ENCODE data around the gene ATP1B2. TPM values are rescaled to one million over a fixed set of nuclear protein-coding genes. Genes with fewer than 3 reads are reported as not detected.

The ATP1B2 gene
- total RNA-seq, 1 donor from 2014 or later, result 2.7 TPM

DNA sequence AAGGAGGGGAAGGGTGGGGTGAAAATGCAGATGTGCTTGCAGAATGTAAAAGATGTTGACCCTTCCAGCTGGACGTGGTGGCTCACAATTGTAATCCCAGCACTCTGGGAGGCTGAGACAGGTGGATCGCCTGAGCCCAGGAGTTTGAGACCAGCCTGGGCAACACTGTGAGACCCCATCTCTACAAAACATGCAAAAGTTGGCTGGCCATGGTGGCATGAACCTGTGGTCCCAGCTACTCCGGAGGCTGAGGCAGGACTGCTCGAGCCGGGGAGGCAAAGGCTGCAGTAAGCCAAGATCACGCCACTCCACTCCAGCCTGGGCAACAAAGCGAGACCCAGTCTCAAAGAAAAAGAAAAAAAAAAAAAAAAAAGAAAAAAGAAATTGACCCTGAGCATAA lies 17.8 kb downstream of the ATP1B2 start:
- no peaks in the 10 kb centered on the region for H3K9me3 ChIP-seq
- TF ChIP-seq, protein P1, sequence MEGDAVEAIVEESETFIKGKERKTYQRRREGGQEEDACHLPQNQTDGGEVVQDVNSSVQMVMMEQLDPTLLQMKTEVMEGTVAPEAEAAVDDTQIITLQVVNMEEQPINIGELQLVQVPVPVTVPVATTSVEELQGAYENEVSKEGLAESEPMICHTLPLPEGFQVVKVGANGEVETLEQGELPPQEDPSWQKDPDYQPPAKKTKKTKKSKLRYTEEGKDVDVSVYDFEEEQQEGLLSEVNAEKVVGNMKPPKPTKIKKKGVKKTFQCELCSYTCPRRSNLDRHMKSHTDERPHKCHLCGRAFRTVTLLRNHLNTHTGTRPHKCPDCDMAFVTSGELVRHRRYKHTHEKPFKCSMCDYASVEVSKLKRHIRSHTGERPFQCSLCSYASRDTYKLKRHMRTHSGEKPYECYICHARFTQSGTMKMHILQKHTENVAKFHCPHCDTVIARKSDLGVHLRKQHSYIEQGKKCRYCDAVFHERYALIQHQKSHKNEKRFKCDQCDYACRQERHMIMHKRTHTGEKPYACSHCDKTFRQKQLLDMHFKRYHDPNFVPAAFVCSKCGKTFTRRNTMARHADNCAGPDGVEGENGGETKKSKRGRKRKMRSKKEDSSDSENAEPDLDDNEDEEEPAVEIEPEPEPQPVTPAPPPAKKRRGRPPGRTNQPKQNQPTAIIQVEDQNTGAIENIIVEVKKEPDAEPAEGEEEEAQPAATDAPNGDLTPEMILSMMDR (IDR thresholded peaks at IDR 0.05), result no peak
- TF ChIP-seq POLR2AphosphoS5 (IDR thresholded peaks at IDR 0.05; ENCODE audit: insufficient read depth in 1 of 2, low read depth in 1 of 2) (no peak), POLR2A (IDR thresholded peaks at IDR 0.05) (no peak)
- intact Hi-C loops (cut with DNase I), result no loop called here

DNA sequence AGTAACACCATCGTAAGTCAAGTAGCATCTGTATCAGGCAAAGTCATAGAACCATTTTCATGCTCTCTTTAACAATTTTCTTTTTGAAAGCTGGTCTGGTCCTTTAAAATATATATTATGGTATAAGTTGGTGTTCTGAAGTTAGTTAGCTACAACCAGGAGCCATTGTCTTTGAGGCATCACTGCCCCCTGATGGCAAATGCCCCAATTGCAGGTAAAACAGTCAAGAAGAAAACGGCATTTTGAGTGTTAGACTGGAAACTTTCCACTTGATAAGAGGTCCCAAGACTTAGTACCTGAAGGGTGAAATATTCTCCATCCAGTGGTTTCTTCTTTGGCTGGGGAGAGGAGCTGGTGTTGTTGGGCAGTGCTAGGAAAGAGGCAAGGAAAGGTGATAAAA lies 22.5 kb downstream of the ATP1B2 start:
- H3K27ac ChIP-seq, result no peak overlapping the region
- H3K36me3 ChIP-seq, result peaks cover 6 to 78% of the 10 kb centered on the region in 2 donors
- no peak for DNase-seq (ENCODE audit: extremely low spot score in 2 of 2)
- intact Hi-C loops (cut with DNase I), result no loop called here
- H3K9me3 ChIP-seq, result no peaks in the 10 kb centered on the region
- H3K4me3 ChIP-seq, result no peak overlapping the region
- H3K4me1 ChIP-seq, result no peaks in the 10 kb centered on the region
- H3K27me3 ChIP-seq, result no peaks in the 10 kb centered on the region
- TF ChIP-seq POLR2A (IDR thresholded peaks at IDR 0.05) (no peak), POLR2AphosphoS5 (IDR thresholded peaks at IDR 0.05; ENCODE audit: insufficient read depth in 1 of 2, low read depth in 1 of 2) (no peak)
- TF ChIP-seq, protein P1 (IDR thresholded peaks at IDR 0.05), result no peak

More for the DNA sequence above, 17.8 kb downstream of the ATP1B2 start:
- Histone ChIP-seq H3K36me3 (peaks cover 5 to 51% of the 10 kb centered on the region in 2 donors), H3K4me3 (no peak overlapping the region), H3K27me3 (no peaks in the 10 kb centered on the region), H3K4me1 (no peaks in the 10 kb centered on the region), H3K27ac (no peak overlapping the region)
- no peak for DNase-seq (ENCODE audit: extremely low spot score in 2 of 2)

DNA sequence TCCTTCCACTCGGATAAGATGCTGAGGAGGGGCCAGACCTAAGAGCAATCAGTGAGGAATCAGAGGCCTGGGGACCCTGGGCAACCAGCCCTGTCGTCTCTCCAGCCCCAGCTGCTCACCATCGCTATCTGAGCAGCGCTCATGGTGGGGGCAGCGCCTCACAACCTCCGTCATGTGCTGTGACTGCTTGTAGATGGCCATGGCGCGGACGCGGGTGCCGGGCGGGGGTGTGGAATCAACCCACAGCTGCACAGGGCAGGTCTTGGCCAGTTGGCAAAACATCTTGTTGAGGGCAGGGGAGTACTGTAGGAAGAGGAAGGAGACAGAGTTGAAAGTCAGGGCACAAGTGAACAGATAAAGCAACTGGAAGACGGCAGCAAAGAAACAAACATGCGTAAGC lies 24.2 kb downstream of the ATP1B2 start:
- Histone ChIP-seq H3K36me3 (peaks cover 6 to 61% of the 10 kb centered on the region in 2 donors), H3K4me3 (no peak overlapping the region), H3K4me1 (no peaks in the 10 kb centered on the region), H3K27ac (no peak overlapping the region), H3K9me3 (no peaks in the 10 kb centered on the region), H3K27me3 (no peaks in the 10 kb centered on the region)
- TF ChIP-seq POLR2A (IDR thresholded peaks at IDR 0.05) (no peak), POLR2AphosphoS5 (IDR thresholded peaks at IDR 0.05; ENCODE audit: insufficient read depth in 1 of 2, low read depth in 1 of 2) (no peak)
- TF ChIP-seq, protein P1 (IDR thresholded peaks at IDR 0.05), result no peak
- intact Hi-C loops (cut with DNase I), result no loop called here
- no peak for DNase-seq (ENCODE audit: extremely low spot score in 2 of 2)

DNA sequence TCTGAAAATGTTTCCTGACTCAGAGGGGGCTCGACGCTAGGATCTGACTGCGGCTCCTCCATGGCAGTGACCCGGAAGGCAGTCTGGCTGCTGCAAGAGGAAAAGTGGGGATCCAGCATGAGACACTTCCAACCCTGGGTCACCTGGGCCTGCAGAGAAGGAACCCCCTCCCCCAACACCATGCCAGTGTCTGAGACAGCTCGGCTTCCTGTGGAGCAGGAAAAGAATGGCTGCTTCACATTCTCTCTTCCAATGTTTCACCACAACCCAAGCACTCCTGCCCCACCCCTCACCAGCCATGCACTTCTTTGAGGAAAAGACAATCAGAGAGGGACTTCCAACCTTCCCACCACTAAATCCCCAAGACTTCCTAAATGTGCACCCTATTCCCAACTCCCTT lies 25.8 kb downstream of the ATP1B2 start:
- H3K36me3 ChIP-seq, result peaks cover 6 to 48% of the 10 kb centered on the region in 2 donors
- H3K9me3 ChIP-seq, result no peaks in the 10 kb centered on the region
- no peak overlapping the region for H3K27ac ChIP-seq
- intact Hi-C loops (cut with DNase I), result no loop called here
- TF ChIP-seq, protein P1 (IDR thresholded peaks at IDR 0.05), result no peak
- TF ChIP-seq POLR2AphosphoS5 (IDR thresholded peaks at IDR 0.05; ENCODE audit: insufficient read depth in 1 of 2, low read depth in 1 of 2) (no peak), POLR2A (IDR thresholded peaks at IDR 0.05) (no peak)
- H3K4me1 ChIP-seq, result no peaks in the 10 kb centered on the region
- DNase-seq (ENCODE audit: extremely low spot score in 2 of 2), result no peak
- no peak overlapping the region for H3K4me3 ChIP-seq
- no peaks in the 10 kb centered on the region for H3K27me3 ChIP-seq

DNA sequence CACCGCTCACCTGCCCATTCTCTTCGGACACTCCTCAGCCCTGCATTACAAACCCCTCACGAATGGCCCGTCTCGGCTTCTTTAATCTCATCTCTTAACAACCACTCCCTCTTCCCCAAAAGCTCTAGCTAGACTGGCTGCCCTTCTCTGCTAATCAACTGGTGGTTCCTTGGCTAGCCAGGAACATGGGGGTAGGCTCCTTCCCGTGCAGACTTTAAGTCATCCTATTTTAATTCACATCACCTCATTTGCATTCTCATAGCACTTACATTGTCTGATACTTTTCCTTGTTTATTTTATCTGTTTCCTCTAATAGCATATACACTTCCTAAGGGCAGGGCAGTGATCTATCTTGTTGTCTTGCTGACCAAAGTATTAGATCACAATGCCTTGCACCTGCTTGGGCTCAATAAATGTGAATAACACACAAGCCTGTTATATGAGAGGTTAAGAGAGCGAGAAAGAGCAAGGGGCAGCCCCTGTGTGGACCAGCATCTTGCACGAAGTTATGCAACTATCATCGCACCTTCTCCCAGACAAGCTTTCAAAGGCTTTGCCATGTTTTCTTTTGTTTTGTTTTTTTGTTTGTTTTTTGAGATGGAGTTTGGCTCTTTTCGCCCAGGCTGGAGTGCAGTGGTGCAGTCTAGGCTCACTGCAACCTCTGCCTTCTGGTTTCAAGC lies 26.8 kb downstream of the ATP1B2 start:
- intact Hi-C loops (cut with DNase I), result no loop called here
- H3K4me1 ChIP-seq, result no peaks in the 10 kb centered on the region
- no peaks in the 10 kb centered on the region for H3K9me3 ChIP-seq
- H3K36me3 ChIP-seq, result peaks cover 6 to 38% of the 10 kb centered on the region in 2 donors
- DNase-seq (ENCODE audit: extremely low spot score in 2 of 2), result no peak
- H3K27me3 ChIP-seq, result no peaks in the 10 kb centered on the region
- TF ChIP-seq POLR2AphosphoS5 (IDR thresholded peaks at IDR 0.05; ENCODE audit: insufficient read depth in 1 of 2, low read depth in 1 of 2), result no peak
- H3K27ac ChIP-seq, result no peak overlapping the region
- H3K4me3 ChIP-seq, result no peak overlapping the region

Measured in vagina (tissue), 2 donors.